ENCODE measurements around the gene TFAP2A.
A peak's percentile ranks its signal among the peaks of the same experiment; 100 is the strongest.

Gene TFAP2A

GRCh38 chr6:10382728-10383330, 32.0 kb downstream of the TFAP2A start:
- DNase-seq (ENCODE audit: low spot score): no peak

GRCh38 chr6:10382322-10382721, 32.6 kb downstream of the TFAP2A start:
- no peak for DNase-seq (ENCODE audit: low spot score)

- DNase-seq (ENCODE audit: low spot score): no peak
These were observed 33.1 kb downstream of the TFAP2A start for GRCh38 chr6:10381830-10382208.

- no peak for DNase-seq (ENCODE audit: low spot score)
These were observed 33.6 kb downstream of the TFAP2A start for GRCh38 chr6:10381133-10381829.

GRCh38 chr6:10375391-10375969, 39.4 kb downstream of the TFAP2A start:
- DNase-seq (ENCODE audit: low spot score): peak; percentile 95

- no peak for DNase-seq (ENCODE audit: low spot score)
These were observed 41.1 kb downstream of the TFAP2A start for GRCh38 chr6:10373642-10374359.

- DNase-seq (ENCODE audit: low spot score): no peak
These were observed 45.0 kb downstream of the TFAP2A start for GRCh38 chr6:10369896-10370295.

- DNase-seq (ENCODE audit: low spot score): no peak
These were observed 46.0 kb downstream of the TFAP2A start for GRCh38 chr6:10368861-10369260.

GRCh38 chr6:10363911-10364310, 51.0 kb downstream of the TFAP2A start:
- no peak for DNase-seq (ENCODE audit: low spot score)

GRCh38 chr6:10362300-10362699, 52.6 kb downstream of the TFAP2A start:
- no peak for DNase-seq (ENCODE audit: low spot score)

GRCh38 chr6:10361428-10361827, 53.4 kb downstream of the TFAP2A start:
- DNase-seq (ENCODE audit: low spot score): no peak

- DNase-seq (ENCODE audit: low spot score): no peak
These were observed 55.3 kb downstream of the TFAP2A start for GRCh38 chr6:10359581-10359980.

- DNase-seq (ENCODE audit: low spot score): no peak
These were observed 59.7 kb downstream of the TFAP2A start for GRCh38 chr6:10355115-10355702.

GRCh38 chr6:10351791-10352190, 63.1 kb downstream of the TFAP2A start:
- no peak for DNase-seq (ENCODE audit: low spot score)

GRCh38 chr6:10350720-10351119, 64.2 kb downstream of the TFAP2A start:
- no peak for DNase-seq (ENCODE audit: low spot score)

GRCh38 chr6:10347561-10348327, 67.1 kb downstream of the TFAP2A start:
- no peak for DNase-seq (ENCODE audit: low spot score)

All from COLO829 (cell line).